HG03159 (cell line): ENCODE data around the gene ILF2.
A peak's percentile ranks its signal among the peaks of the same experiment; 100 is the strongest.
"Not testable (repeated sequence)": the region's sequence is repeated elsewhere in the genome, so short reads cannot be mapped to it uniquely, and the experiment has no call there.

Source experiments
- ATAC-seq: cut with Tn5 transposase; IDR thresholded peaks from one replicate; pipeline ENCODE4 v1.9.1; 2021; ENCODE audit warnings: mild to moderate bottlenecking, moderate library complexity; ENCODE audit not compliant: unreplicated experiment

ILF2 gene

DNA sequence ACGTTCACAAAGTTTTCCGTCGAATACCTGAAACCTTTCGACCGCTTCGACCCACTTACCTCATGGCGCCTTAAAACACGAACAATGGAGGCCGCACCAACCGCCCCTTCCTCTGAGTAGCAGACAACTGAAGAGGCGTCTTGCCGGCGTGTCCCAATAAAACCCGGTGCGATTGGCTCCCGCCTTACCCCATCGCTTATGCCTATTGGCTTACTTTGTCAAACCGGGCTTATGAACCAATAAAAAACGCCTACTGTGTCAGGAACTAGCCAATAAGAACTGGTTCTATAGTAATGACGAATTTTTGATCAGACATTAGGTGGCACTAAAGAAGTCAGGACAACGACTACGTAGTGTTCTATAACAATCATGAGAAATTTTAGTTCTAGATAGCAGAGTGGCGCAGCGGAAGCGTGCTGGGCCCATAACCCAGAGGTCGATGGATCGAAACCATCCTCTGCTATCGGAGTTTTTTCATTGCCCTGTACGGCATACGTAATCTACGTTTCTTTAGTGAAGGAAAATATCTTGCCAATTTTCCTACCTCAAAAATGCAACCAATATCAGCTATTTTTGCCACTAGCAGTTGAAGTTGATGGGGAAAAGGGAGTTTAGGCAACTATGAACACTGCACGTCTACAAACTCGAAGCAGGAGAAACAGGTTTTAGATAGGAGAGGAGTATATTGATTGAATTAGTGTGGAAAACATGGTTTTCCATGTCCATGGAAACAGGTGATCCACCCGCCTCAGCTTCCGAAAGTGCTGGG lies at the start of gene ILF2:
TSS of gene ILF2 (minus strand) at position 135 of the 769 bp plus-strand sequence. CDS start at position 64, 71 bp downstream.
- peak; percentile 86 for ATAC-seq

GRCh38 chr1:153717330-153717729 lies 46.5 kb upstream of the ILF2 start:
- no peak for ATAC-seq

GRCh38 chr1:153716211-153716610 lies 45.4 kb upstream of the ILF2 start:
- ATAC-seq: not testable (repeated sequence)

- no peak for ATAC-seq
These were observed 40.2 kb upstream of the ILF2 start for GRCh38 chr1:153711026-153711425.

GRCh38 chr1:153705484-153705883 lies 34.7 kb upstream of the ILF2 start:
- no peak for ATAC-seq

GRCh38 chr1:153699768-153700167 lies 29.0 kb upstream of the ILF2 start:
- no peak for ATAC-seq

- ATAC-seq: no peak
These were observed 28.3 kb upstream of the ILF2 start for GRCh38 chr1:153698923-153699714.

DNA sequence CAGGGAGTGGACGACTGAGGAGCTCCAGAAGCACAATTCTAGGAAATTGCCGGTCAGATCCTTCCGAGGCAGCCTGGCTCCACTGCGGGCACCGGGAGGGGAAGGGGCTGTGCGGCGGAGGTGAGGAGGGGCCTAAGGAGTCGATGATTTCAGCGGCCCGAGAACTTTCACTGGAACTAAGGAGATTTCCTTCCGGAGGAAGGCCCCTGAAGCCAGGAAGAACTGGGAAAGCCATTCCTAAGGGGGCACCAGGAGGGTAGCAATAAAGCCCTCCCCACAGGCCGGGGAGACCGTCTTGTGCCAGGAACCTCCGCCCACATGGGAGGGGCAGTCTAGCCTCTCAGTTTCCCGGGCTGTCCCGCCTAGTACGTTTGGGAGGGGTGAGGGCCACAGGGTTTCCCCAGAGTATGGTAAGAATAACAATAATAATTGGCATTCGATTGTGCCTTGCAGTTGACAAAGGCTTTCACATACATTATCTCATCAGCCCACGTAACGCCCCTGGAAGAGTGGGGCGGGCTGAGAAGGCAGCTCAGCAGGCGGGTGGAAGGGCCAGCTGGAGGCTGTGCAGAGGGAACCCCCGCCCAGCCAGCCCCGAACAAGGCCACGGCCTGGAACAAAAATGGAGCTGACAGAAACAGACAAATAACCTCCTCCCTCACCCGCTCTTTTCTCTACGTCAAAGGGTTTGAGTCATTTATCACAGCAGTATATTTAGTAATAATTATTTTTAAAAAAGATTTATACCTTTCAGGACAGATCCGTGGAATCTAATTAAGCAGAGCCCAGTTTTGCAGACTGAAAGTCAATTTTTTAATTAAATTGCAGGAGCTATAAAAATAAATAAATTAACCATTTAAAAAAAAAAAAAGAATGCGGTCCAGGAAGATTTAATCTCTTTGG lies 27.5 kb upstream of the ILF2 start:
- no peak for ATAC-seq

DNA sequence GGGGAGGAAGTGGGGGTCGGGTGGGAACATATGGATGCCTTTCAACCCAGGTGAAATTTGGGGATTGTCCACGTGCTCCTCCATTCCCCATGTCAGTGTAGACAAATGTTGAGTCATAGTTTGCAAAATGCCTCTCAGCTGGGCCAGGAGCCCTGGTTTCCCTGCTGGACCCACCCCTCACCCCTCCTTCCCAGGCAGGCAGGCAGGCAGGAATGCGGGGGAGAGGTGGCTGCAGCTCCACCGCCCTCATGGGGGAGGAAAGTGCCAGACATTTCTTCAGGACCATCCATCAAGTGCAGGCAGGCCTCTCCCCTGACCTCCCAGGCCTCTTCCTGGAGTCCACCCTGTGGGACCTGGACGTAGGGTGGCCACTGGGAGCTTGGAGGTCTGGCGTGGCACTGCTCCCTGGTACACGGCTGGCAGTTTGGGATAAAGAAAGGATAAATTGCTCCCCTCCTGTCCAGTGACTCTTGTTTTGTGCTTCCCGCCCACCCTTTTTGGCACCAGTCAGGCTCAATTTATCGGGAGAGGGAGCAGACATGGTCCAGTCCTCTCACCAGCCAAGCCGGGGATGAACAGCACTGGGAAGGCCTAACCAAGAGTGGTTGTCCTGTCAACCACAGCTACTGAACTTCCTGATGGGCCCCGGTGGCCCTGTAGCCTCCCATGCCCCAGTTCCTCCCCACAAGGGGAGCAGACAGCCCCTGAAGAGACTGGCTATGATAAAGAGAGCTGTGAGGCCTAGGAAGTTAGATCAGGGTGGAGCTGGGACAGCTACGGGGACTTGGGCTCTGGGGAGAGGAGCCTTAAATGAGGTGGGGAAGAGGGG lies 26.6 kb upstream of the ILF2 start:
- ATAC-seq: no peak

- no peak for ATAC-seq
These were observed 25.9 kb upstream of the ILF2 start for GRCh38 chr1:153696741-153697140.

DNA sequence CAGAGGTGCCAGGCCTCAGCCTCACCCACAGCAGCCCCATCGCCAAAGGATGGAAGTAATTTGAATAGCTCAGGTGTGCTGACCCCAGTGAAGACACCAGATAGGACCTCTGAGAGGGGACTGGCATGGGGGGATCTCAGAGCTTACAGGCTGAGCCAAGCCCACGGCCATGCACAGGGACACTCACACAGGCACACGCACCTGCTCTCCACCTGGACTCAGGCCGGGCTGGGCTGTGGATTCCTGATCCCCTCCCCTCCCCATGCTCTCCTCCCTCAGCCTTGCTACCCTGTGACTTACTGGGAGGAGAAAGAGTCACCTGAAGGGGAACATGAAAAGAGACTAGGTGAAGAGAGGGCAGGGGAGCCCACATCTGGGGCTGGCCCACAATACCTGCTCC lies 22.7 kb upstream of the ILF2 start:
- ATAC-seq: no peak

- no peak for ATAC-seq
These were observed 18.0 kb upstream of the ILF2 start for GRCh38 chr1:153688736-153689328.

- no peak for ATAC-seq
These were observed 17.5 kb upstream of the ILF2 start for GRCh38 chr1:153688276-153688675.

DNA sequence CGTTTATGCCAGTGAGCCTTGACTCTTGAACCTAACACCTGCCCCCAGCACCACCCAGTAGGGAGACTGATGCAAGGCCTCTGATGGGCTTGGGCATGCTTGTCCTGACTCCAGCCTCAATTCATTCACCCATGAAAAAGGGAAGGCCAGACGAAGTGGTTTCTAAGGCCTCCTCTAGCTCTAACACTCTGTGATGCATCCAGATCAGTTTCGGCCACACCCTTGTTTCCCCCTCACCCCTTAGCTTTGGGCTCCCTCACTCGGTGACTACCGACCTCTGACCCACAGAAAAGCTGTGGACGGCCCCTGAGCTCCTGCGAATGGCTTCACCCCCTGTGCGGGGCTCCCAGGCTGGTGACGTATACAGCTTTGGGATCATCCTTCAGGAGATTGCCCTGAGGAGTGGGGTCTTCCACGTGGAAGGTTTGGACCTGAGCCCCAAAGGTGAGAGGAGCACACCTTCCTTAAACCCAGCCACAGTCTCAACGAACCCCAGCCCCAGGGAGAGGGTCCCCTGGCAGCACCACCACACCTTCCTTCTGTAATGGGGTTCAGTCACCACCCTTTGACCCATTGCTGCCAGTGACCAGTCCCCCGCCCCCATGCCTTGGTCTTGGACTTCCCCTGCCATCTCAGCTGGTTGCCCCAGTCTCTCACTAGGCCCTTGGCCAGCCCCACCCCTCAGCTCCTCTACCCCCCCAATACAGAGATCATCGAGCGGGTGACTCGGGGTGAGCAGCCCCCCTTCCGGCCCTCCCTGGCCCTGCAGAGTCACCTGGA lies 16.7 kb upstream of the ILF2 start:
- no peak for ATAC-seq

DNA sequence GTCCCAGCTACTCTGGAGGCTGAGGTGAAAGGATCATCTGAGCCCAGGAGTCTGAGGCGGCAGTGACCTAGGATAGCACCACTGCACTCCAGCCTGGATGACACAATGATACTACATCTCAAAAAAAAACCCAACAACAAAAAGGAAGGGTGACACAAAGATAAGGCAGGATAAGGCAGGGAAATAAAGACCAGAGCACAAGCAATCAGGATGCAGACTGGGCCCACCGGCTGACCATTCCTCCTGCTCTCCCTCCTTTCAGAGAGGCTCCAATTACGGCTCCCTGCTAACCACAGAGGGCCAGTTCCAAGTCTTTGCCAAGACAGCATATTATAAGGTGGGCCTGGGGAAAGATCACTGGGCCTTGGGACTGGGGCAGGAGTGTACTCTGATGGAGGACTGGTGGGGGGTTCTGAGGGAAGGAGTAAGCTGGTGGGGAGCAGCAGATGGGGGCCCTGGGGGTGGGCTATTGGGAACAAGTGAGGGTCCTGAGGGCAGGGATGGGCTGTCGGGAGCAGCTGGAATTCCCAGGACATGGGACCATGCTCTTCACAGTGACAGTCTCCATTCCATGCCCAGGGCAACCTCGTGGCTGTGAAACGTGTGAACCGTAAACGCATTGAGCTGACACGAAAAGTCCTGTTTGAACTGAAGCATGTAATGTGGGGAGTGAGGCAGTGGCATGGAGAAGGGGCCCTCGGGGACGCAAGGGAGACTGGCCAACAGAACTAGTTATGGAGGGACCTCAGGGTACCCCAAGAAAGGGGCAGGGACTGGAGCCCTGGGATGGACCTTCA lies 14.9 kb upstream of the ILF2 start:
- ATAC-seq: no peak

GRCh38 chr1:153684892-153685291 lies 14.1 kb upstream of the ILF2 start:
- ATAC-seq: no peak

GRCh38 chr1:153683854-153684253 lies 13.1 kb upstream of the ILF2 start:
- ATAC-seq: no peak

GRCh38 chr1:153682730-153683129 lies 11.9 kb upstream of the ILF2 start:
- no peak for ATAC-seq

GRCh38 chr1:153680120-153680403 lies 9.3 kb upstream of the ILF2 start:
- ATAC-seq: no peak
